WTC11 (cell line): ENCODE results near the gene DLG1.

Source experiments
- ATF2 ChIP-seq: sonication (generic); formaldehyde crosslinking; IDR thresholded peaks from 2 replicates; pipeline ENCODE4 v1.8.1; 2022; ENCODE audit warnings: low read depth, missing genetic modification reagents, borderline replicate concordance
- ATF3 ChIP-seq: sonication (generic); formaldehyde crosslinking; conservative IDR thresholded peaks from 2 replicates; pipeline ENCODE4 v1.8.1; 2022; ENCODE audit warnings: mild to moderate bottlenecking, missing genetic modification reagents
- CREB1 ChIP-seq: sonication (generic); formaldehyde crosslinking; IDR thresholded peaks from 2 replicates; pipeline ENCODE4 v1.8.0; 2023; ENCODE audit warnings: mild to moderate bottlenecking, missing genetic modification reagents
- CTCF ChIP-seq: fragments of 200-600 bp; IDR thresholded peaks from 2 replicates; pipeline ENCODE4 v1.8.0; 2022; ENCODE audit warnings: antibody characterized with exemption
- ESRRA ChIP-seq: sonication (generic); formaldehyde crosslinking; IDR thresholded peaks from 2 replicates; pipeline ENCODE4 v1.8.1; 2022; ENCODE audit warnings: mild to moderate bottlenecking, missing genetic modification reagents, borderline replicate concordance
- FOXP1 ChIP-seq: sonication (generic); formaldehyde crosslinking; IDR thresholded peaks from 2 replicates; pipeline ENCODE4 v1.8.0; 2022; ENCODE audit warnings: missing genetic modification reagents, mild to moderate bottlenecking, moderate library complexity, borderline replicate concordance
- JUN ChIP-seq: sonication (generic); formaldehyde crosslinking; IDR thresholded peaks from 2 replicates; pipeline ENCODE4 v1.8.0; 2023; ENCODE audit warnings: mild to moderate bottlenecking, missing genetic modification reagents
- NFYB ChIP-seq: sonication (generic); formaldehyde crosslinking; conservative IDR thresholded peaks from 2 replicates; pipeline ENCODE4 v1.8.0; 2022; ENCODE audit warnings: low read depth, missing genetic modification reagents
- NR3C1 ChIP-seq: sonication (generic); formaldehyde crosslinking; conservative IDR thresholded peaks from 2 replicates; pipeline ENCODE4 v1.8.1; 2023; ENCODE audit warnings: low read depth, mild to moderate bottlenecking, missing genetic modification reagents
- RELA ChIP-seq: sonication (generic); formaldehyde crosslinking; IDR thresholded peaks from 2 replicates; pipeline ENCODE4 v1.8.1; 2022; ENCODE audit warnings: missing genetic modification reagents, mild to moderate bottlenecking, borderline replicate concordance
- TCF7 ChIP-seq: sonication (generic); formaldehyde crosslinking; IDR thresholded peaks from 2 replicates; pipeline ENCODE4 v1.8.0; 2022; ENCODE audit warnings: mild to moderate bottlenecking, low read depth, missing genetic modification reagents, moderate library complexity
- ZNF232 ChIP-seq: sonication (generic); formaldehyde crosslinking; IDR thresholded peaks from 2 replicates; pipeline ENCODE4 v1.8.0; 2022; ENCODE audit warnings: mild to moderate bottlenecking, missing genetic modification reagents

GRCh38 chr3:197238842-197239241 is 59.6 kb downstream of the DLG1 start:
- TF ChIP-seq ATF2 (CRISPR knock-in tag) (no peak), NR3C1 (CRISPR knock-in tag) (no peak), TCF7 (no peak), JUN (CRISPR knock-in tag) (no peak), ZNF232 (CRISPR knock-in tag) (no peak), FOXP1 (CRISPR knock-in tag) (no peak), NFYB (CRISPR knock-in tag) (no peak), CTCF (no peak), RELA (CRISPR knock-in tag) (no peak), ATF3 (CRISPR knock-in tag) (no peak), ESRRA (CRISPR knock-in tag) (no peak), CREB1 (no peak)
